Measurements from ENCODE around the gene CLCF1. TPM values are rescaled to one million over a fixed set of nuclear protein-coding genes. Genes with fewer than 3 reads are reported as not detected.

CLCF1 gene
- total and polyA plus RNA-seq, 2 of the 13 experiments (the other 11 are each of a cell fraction or from before 2014, with no cell fraction given): 0.49 to 0.78 TPM

- TF ChIP-seq SKIL (CRISPR knock-in tag; IDR thresholded peaks at IDR 0.05; ENCODE audit: borderline replicate concordance): no peak
Measured at GRCh38 chr11:67393437-67393836, 20.0 kb upstream of the CLCF1 start (continued).

GRCh38 chr11:67392183-67392715, 18.9 kb upstream of the CLCF1 start:
- Histone ChIP-seq H3K27me3 (ENCODE audit: control insufficient read depth in 1 of 2, insufficient read depth in 2 of 2, low read length in 2 of 2) (peaks cover 0 to 5% of the 10 kb centered on the region in 2 experiments; a peak in 1 of 5 replicates), H2AFZ (ENCODE audit: low read length) (no peak overlapping the region), H3K9ac (ENCODE audit: insufficient read depth, low read depth, low read length) (peak overlapping the region; percentile 80), H3K9me3 (ENCODE audit: low read length) (no peaks in the 10 kb centered on the region), H3K36me3 (replicated peaks in 1 of 2; ENCODE audit: control insufficient read depth in 1 of 2, insufficient read depth in 2 of 2, low read length in 2 of 2) (peaks cover 6 to 7% of the 10 kb centered on the region in 2 experiments; a peak in 3 of 5 replicates), H3K4me3 (replicated peaks in 1 of 3; ENCODE audit: insufficient read depth in 1 of 3, low read depth in 2 of 3, low read length in 3 of 3) (peak overlapping the region; percentile 74 to 85 (median 78)), H3K4me1 (ENCODE audit: insufficient read depth, low read length) (peaks cover 43% of the 10 kb centered on the region), H4K20me1 (ENCODE audit: insufficient read depth, low read length) (no peaks in the 10 kb centered on the region), H3K4me2 (ENCODE audit: low read depth, low read length) (peak overlapping the region; percentile 97), H3K79me2 (ENCODE audit: insufficient read depth, low read length) (peaks cover 10% of the 10 kb centered on the region), H3K27ac (ENCODE audit: extremely low read length, insufficient read depth, low read length) (peak overlapping the region; percentile 76)
- intact Hi-C loops (cut with micrococcal nuclease; ENCODE audit: unreplicated experiment) (no loop called here), in situ Hi-C loops (cut with HindIII; ENCODE audit: extremely low pct_ligation_motif_present, low pct_unique_long_range_greater_than_20kb) (no loop called here)
- 0 out of 2 replicates have a peak, but pooled peaks have one; percentile 3 for TF ChIP-seq GLI4 (CRISPR knock-in tag; IDR thresholded peaks at IDR 0.05; ENCODE audit: borderline replicate concordance)
- TF ChIP-seq FOXO4 (CRISPR knock-in tag; conservative IDR thresholded peaks at IDR 0.05): 0 out of 2 replicates have a peak, but pooled peaks have one; percentile 57
- TF ChIP-seq CEBPG (CRISPR knock-in tag; IDR thresholded peaks at IDR 0.05): no peak
- TF ChIP-seq ASH2L (IDR thresholded peaks at IDR 0.05; ENCODE audit: insufficient read length, low read depth, low read length): peak; percentile 2
- TF ChIP-seq NRL (CRISPR knock-in tag; IDR thresholded peaks at IDR 0.05; ENCODE audit: borderline replicate concordance): peak; percentile 27; the same call in 1 of the 2 replicates
- ATAC-seq (peak; percentile 41), DNase-seq (ENCODE audit: low spot score) (no peak), FAIRE-seq (no peak)
- ChIA-PET POLR2A (interaction anchor here (0.6 to 3.8 kb wide), 18 partner anchors 9 to 550 kb away, joined by 3 to 81 read pairs (median 4); partner anchors contain the start of genes AIP, ANKRD13D, CDK2AP2 and CLCF1), CTCF (ENCODE audit: low intra/inter-chr PET ratio, low total read pairs) (no interaction called here)
- WGBS (ENCODE audit: low lambda C conversion rate): 25% methylated on average over 5 of the region's 31 CpGs
- BruUV-seq (replicated peaks): TSS peak; percentile 76

Data from HepG2 (cell line).